Mesenteric fat pad (tissue), 1 donor: Measurements from ENCODE around the gene TTLL10. TPM values are rescaled to one million over a fixed set of nuclear protein-coding genes. Genes with fewer than 3 reads are reported as not detected.

Experiments used
- DNase-seq: peaks from one replicate; pipeline ENCODE4 v3.0.0-alpha.2; 2020; ENCODE audit warnings: low spot score
- microRNA-seq: library from miRNA; unstranded; fragments of <30 nt; microRNA quantifications from one replicate; pipeline ENCODE4 v1.2.0, GENCODE V29; 2020; ENCODE audit warnings: borderline number of aligned reads
- total RNA-seq: library from RNA; stranded (reverse); fragmentation: NEBNext Ultra II Directional; extraction: Animal tissue kit (Norgen Biotek cat#: 25700); gene quantifications from one replicate; pipeline ENCODE4 v1.2.1, GENCODE V29; 2021
- donor health status: DM: yes; HTN: yes; CAD: no.

The TTLL10 gene
- total RNA-seq, 1 donor from 2014 or later = 1.4 TPM

GRCh38 chr1:1245817-1246576 lies 72.3 kb downstream of the TTLL10 start:
- no peak for DNase-seq

GRCh38 chr1:1246577-1247340 lies 73.1 kb downstream of the TTLL10 start, which contains the start of gene C1QTNF12:
Gene C1QTNF12, minus strand, starts transcription at chr1:1246722. Its CDS starts 32 bp downstream, at chr1:1246690.
- no peak for DNase-seq

- DNase-seq = no peak
Measured at GRCh38 chr1:1247341-1247913, 73.7 kb downstream of the TTLL10 start.

Small RNA genes lying within 50 kb of the gene (microRNA-seq; reads per million reads assigned to microRNA genes)
- gene MIR200A = 29.8 reads per million, percentile 28 among the genes with 10 or more reads in this experiment
- 217 reads per million, percentile 59 among the genes with 10 or more reads in this experiment for gene MIR200B
- 44.3 reads per million, percentile 36 among the genes with 10 or more reads in this experiment for gene MIR429

Other genes with a start within 250 kb of the TTLL10 start
- gene SAMD11, start 250.0 kb upstream of the TTLL10 start, total RNA-seq = 2.8 TPM
- gene NOC2L, start 214.6 kb upstream of the TTLL10 start, total RNA-seq = 49.8 TPM
- 8.8 TPM for gene KLHL17, start 213.3 kb upstream of the TTLL10 start, total RNA-seq
- 0.39 TPM for gene PLEKHN1, start 207.4 kb upstream of the TTLL10 start, total RNA-seq
- not detected for gene PERM1, start 191.8 kb upstream of the TTLL10 start, total RNA-seq
- 25.5 TPM for gene HES4, start 173.8 kb upstream of the TTLL10 start, total RNA-seq
- gene ISG15, start 160.4 kb upstream of the TTLL10 start, total RNA-seq = 47.0 TPM
- 17.6 TPM for gene AGRN, start 153.8 kb upstream of the TTLL10 start, total RNA-seq
- not detected for gene RNF223, start 99.6 kb upstream of the TTLL10 start, total RNA-seq
- gene C1orf159, start 57.8 kb upstream of the TTLL10 start, total RNA-seq = 9.0 TPM
- gene TNFRSF18, start 32.7 kb downstream of the TTLL10 start, total RNA-seq = 0.80 TPM
- gene TNFRSF4, start 40.3 kb downstream of the TTLL10 start, total RNA-seq = 10.7 TPM
- gene SDF4, start 58.1 kb downstream of the TTLL10 start, total RNA-seq = 144 TPM
- 14.1 TPM for gene B3GALT6, start 58.4 kb downstream of the TTLL10 start, total RNA-seq
- 2.9 TPM for gene C1QTNF12, start 72.8 kb downstream of the TTLL10 start, total RNA-seq
- 56.5 TPM for gene UBE2J2, start 100.0 kb downstream of the TTLL10 start, total RNA-seq
- 2.1 TPM for gene SCNN1D, start 106.6 kb downstream of the TTLL10 start, total RNA-seq
- 36.6 TPM for gene ACAP3, start 134.1 kb downstream of the TTLL10 start, total RNA-seq
- 11.6 TPM for gene PUSL1, start 134.7 kb downstream of the TTLL10 start, total RNA-seq
- gene INTS11, start 150.8 kb downstream of the TTLL10 start, total RNA-seq = 74.7 TPM
- gene CPTP, start 150.9 kb downstream of the TTLL10 start, total RNA-seq = 19.7 TPM
- gene TAS1R3, start 157.4 kb downstream of the TTLL10 start, total RNA-seq = 0.19 TPM
- gene DVL1, start 175.5 kb downstream of the TTLL10 start, total RNA-seq = 52.1 TPM
- gene MXRA8, start 184.7 kb downstream of the TTLL10 start, total RNA-seq = 109 TPM
- 120 TPM for gene AURKAIP1, start 201.3 kb downstream of the TTLL10 start, total RNA-seq
- 162 TPM for gene CCNL2, start 225.5 kb downstream of the TTLL10 start, total RNA-seq
- gene MRPL20, start 233.4 kb downstream of the TTLL10 start, total RNA-seq = 122 TPM
- 4.1 TPM for gene ANKRD65, start 247.4 kb downstream of the TTLL10 start, total RNA-seq